DMS 273 (cell line): Measurements from ENCODE around the gene SND1.

Source experiments
- DNase-seq: peaks from one replicate; lab custom pipeline; 2025; ENCODE audit not compliant: unreplicated experiment; lab: John Stamatoyannopoulos, UW

Gene SND1

DNA sequence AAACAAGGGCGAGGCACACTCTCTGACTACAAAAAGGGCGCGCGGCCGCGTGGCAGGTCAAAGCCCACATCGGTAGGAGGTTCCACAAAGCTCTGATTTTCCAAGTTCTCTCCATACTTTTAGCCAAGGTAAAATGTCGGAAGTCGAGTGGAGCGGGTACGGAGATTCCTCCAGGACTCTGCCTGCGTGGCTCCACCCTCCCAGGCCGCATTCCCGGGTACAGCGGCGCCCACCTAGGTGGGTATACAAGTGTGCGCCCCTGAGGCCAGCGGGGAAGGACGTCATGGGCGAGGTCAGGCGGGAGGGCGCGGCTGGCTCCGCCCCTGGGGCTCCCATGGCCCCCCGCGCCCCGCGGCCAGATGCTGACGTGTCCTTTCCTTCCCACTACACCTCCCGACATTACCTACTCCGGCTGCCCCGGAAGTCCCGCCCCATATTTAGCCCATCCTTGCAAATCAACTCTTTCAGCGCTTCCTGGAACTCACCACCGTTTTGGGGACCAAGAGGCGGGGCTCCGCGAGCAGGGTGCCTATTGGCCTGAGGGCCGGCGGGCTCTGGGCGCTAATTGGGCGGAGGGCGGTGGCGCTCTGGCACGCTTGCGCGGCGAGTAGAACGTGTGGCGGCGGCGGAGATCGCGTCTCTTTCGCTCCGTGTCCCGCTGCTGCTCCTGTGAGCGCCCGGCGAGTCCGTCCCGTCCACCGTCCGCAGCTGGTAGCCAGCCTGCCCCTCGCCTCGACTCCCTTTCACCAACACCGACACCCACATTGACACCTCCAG lies at the start of gene SND1:
SND1 (plus strand) TSS at position 639 of the 777 bp plus-strand sequence. CDS start 180 bp downstream, outside the sequence.
- peak; percentile 100 for DNase-seq

GRCh38 chr7:127608446-127608845 lies 43.5 kb upstream of the SND1 start:
- DNase-seq, result no peak

DNA sequence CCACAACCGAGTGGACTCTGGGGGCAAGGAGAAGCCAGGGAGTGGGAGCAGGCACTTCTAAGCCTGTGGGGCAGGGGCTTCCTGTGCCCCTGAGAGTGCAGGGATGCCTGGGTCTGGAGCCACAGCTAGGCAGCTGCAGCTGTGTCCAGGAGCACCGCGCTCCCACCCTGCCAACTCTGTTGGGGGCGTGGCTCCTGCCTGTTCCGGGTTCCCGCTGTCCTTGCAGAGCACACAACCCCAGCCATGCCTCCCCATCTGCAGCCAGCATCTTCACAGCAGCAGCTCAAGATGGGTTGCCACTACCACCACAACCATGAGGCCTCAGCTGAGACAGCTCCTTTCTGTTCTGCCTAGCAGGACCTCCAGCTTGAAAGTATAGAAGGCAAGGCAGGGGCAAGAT lies 42.7 kb upstream of the SND1 start:
- no peak for DNase-seq

DNA sequence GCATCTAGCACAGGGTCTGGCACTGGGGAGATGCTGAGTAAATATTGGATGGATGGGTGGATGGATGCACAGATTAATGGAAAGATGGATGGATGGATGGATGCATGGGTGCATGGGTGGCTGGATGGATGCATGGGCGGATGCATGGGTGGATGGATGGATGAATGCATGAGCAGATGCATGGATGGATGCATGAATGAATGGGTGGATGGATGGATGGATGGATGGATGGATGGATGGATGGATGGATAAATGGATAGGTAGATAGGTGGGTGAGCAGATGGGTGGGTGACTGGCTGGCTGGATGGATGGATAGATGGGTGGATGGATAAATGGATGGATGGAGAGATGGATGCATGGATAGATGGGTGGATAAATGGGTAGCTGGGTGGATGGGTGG lies 39.7 kb upstream of the SND1 start:
- DNase-seq, result no peak

- DNase-seq, result no peak
Measured at GRCh38 chr7:127616724-127617123, 35.3 kb upstream of the SND1 start.

- no peak for DNase-seq
Measured at GRCh38 chr7:127618042-127618441, 34.0 kb upstream of the SND1 start, which contains the start of gene PAX4. TSS of gene PAX4 (minus strand) at chr7:127618142. CDS start at chr7:127615928, 2,214 bp downstream.

GRCh38 chr7:127618775-127619174 lies 33.2 kb upstream of the SND1 start:
- peak; percentile 31 for DNase-seq

GRCh38 chr7:127619681-127620405 lies 32.2 kb upstream of the SND1 start:
- DNase-seq, result peak; percentile 91

DNA sequence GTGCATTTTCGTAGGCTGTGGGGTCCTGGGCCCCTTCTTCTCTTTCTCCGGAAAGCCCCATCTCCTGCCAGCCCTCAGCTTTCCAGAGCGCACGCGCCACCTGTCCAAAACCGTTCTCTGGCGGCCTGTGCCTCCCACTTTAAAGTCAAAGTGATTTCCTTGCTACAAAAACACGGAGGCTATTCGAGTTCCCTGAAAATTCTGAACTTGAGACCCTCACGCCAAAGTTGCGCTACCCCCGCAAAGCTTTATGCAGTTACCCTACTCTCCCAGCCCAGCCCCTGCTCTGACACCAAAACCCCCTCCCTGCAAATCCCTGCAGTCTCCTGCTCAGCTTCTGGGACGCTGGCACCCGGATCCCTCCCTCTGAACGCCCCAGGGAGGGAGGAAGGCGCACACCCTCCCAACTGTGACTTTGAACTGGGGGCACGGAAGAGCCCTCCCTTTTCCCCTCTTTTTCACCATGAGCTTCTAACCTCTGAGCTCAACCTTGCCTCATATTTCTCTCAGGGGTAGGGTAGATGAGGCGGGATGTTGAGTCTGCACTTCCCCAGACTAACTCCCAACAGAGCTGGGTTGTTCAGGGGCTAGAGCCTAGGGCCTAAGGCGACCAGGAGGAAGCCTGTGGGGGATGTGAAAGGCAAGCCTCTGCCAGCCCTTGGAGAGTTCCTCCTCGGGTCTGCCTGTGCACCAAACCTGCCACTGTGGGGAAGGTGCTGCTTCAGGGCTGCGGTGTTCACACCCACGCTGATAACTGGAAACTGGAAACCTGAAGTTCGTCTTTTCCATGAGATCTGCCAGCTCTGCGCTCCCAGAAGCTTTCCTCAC lies 31.4 kb upstream of the SND1 start:
- DNase-seq, result peak; percentile 82

GRCh38 chr7:127625331-127625730 lies 26.7 kb upstream of the SND1 start:
- DNase-seq, result no peak

DNA sequence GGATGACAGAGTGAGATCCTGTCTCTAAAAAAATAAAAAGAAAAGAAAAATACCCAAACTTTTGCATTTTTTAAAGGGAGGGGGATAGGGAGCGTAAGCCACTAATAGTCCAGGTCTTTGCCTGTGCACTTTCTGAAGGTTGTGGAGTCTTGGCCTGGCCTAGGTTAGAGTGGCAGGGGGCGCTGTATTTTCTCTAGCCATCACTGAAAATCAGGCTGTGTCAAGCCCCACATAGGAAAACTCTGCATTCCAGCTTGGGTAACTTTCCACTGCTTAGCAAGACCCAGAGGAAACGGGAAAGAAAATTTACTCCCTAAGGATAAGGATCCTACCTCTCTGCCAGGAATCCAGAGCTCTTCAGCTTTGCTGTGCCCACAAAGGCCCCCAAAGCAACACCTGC lies 23.5 kb upstream of the SND1 start:
- peak; percentile 38 for DNase-seq

GRCh38 chr7:127629268-127629854 lies 22.6 kb upstream of the SND1 start:
- DNase-seq, result peak; percentile 73

GRCh38 chr7:127632276-127632910 lies 19.6 kb upstream of the SND1 start:
- DNase-seq, result no peak

DNA sequence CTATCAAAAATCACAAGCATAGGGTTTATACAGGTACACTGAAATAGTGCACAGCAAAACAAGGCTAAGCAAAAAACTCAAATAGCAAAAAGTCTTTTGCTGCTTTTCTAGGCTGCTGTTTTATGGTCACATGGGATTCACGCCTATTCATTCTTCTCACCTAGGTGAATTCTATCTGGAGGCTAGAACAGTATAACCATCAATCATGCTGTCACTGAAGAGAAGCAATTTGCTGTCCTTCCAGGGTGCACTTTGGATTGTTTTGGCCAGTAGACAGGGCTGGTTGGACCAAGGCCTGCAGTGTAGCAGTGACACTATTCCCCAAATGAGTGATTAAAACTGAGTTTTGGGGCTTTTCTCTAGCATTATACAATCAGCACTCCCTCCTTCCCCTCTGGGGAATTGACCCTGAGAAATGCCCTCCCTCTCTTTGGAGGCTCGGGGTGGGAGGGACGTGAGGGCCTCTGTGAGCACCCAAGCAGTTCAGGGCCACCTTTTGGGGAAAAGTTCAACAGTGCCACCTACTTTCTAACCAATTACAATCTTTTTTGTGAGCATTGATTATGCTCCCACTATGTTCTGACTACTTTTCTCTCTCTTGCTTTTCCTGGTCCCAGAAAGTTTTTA lies 16.2 kb upstream of the SND1 start:
- DNase-seq, result no peak

DNA sequence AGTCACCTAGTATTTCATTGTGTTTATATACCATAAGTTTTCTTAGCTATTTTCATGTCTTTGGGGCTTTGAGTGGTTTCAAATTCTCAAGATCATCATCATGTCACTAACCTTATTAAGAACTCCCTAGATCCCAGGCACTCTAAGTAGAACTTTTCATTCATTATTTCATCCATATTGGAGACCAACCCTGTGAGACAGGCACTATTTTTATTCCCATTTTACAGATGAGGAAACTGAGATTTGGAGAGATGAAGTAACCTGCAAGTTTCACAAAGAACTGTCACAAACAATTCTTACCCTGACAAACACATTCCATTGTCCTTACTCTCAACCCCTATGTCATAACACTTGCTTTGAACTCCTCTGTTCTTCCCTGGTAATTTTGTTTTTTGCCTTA lies 13.8 kb upstream of the SND1 start:
- no peak for DNase-seq

DNA sequence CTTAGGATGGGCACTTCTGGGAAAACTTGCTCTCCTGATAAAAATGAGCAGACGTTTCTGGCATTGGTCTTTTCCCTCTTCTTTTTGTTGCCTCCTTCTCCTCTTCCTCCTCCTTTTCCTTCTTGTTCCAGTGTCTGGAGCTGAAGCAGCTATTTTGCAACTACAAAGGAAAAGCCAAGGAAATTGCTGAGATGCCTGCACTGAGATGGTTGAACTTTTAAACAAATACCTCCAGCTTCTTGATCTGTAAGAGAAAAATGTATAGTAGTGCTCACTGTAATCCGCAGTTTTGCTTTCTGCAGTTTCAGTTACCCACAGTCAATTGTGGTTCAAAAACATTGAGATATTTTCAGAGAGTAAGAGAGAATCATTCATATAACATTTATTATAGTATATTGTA lies 7.5 kb upstream of the SND1 start:
- no peak for DNase-seq

- DNase-seq, result no peak
Measured at GRCh38 chr7:127647636-127648035, 4.4 kb upstream of the SND1 start.

GRCh38 chr7:127648986-127649385 lies 3.0 kb upstream of the SND1 start:
- DNase-seq, result no peak

DNA sequence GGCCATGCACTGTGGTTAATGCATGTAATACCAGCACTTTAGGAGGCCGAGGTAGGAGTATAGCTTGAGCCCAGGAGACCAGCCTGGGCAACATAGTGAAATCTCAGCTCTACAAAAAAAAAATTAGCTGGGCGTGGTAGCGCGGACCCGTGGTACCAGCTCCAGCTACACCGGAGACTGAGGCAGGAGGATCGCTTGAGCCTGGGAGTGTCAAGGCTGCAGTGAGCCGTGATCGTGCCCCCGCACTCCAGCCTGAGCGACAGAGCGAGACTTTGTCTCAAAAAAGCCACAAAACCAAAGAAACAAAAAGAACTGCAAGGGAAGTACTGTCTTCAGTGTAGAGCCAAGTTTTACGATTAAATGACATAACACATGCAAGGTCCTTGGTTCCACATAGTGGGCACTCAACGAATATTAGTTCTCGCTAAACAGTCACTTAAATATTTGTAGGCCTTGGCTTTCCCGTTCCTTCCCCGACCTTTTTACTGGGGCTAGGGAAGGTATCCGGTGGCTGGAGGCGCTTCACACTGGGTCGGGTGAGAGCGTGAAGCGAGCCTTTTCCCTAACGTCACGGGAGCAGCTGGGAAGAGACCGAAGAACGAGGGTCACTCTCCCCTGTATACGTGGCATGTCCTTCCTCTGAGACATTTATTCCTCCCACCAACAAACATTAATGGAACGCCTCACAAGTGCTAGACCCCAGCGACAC lies 993 bp upstream of the SND1 start:
- no peak for DNase-seq
